ENCODE results near the gene MYO1E.

GRCh38 chr15:59157396-59157795 is 215.3 kb downstream of the MYO1E start:
- no peak for TF ChIP-seq EZH2 (IDR thresholded peaks at IDR 0.05)
- TF ChIP-seq POLR2AphosphoS5 (IDR thresholded peaks at IDR 0.05; ENCODE audit: borderline replicate concordance, low read depth, low read length): no peak
- TF ChIP-seq FOXP2 (optimal IDR thresholded peaks at IDR 0.05; ENCODE audit: control extremely low read depth, extremely low read length, insufficient read depth): no peak
